Germinal center (tissue), 1 donor: ENCODE measurements around the gene GRIN2C.
"Not testable (repeated sequence)": the region's sequence is repeated elsewhere in the genome, so short reads cannot be mapped to it uniquely, and the experiment has no call there.

ENCODE experiments used
- DNase-seq: peaks from one replicate; pipeline ENCODE4 v3.0.0; 2012; ENCODE audit warnings: mixed read lengths, low spot score

GRIN2C gene

GRCh38 chr17:74879308-74879707 lies 19.6 kb upstream of the GRIN2C start:
- no peak for DNase-seq

- DNase-seq, result no peak
Observed at GRCh38 chr17:74878658-74879057, 19.0 kb upstream of the GRIN2C start.

GRCh38 chr17:74877592-74878548 lies 18.2 kb upstream of the GRIN2C start:
- DNase-seq, result no peak

GRCh38 chr17:74875977-74876593 lies 16.4 kb upstream of the GRIN2C start:
- DNase-seq, result no peak

- DNase-seq, result no peak
Observed at GRCh38 chr17:74875155-74875976, 15.7 kb upstream of the GRIN2C start.

- DNase-seq, result no peak
Observed at GRCh38 chr17:74874615-74875037, 14.9 kb upstream of the GRIN2C start.

GRCh38 chr17:74873874-74874614 lies 14.4 kb upstream of the GRIN2C start:
- no peak for DNase-seq

GRCh38 chr17:74873037-74873873 lies 13.6 kb upstream of the GRIN2C start:
- peak; percentile 100 for DNase-seq

GRCh38 chr17:74872313-74873036 lies 12.8 kb upstream of the GRIN2C start, which contains the start of gene FDXR:
TSS of gene FDXR (minus strand) at chr17:74872994. CDS start at chr17:74872944, 50 bp downstream.
- DNase-seq, result no peak

GRCh38 chr17:74871356-74872076 lies 11.8 kb upstream of the GRIN2C start:
- no peak for DNase-seq

GRCh38 chr17:74870512-74870911 lies 10.8 kb upstream of the GRIN2C start:
- no peak for DNase-seq

GRCh38 chr17:74870028-74870427 lies 10.3 kb upstream of the GRIN2C start:
- not testable (repeated sequence) for DNase-seq

GRCh38 chr17:74868908-74869255 lies 9.2 kb upstream of the GRIN2C start:
- no peak for DNase-seq

GRCh38 chr17:74868251-74868907 lies 8.7 kb upstream of the GRIN2C start:
- DNase-seq, result no peak

- no peak for DNase-seq
Observed at GRCh38 chr17:74866198-74866835, 6.6 kb upstream of the GRIN2C start.

GRCh38 chr17:74865504-74866197 lies 6.0 kb upstream of the GRIN2C start:
- DNase-seq, result no peak

- DNase-seq, result peak; percentile 76
Observed at GRCh38 chr17:74864866-74865395, 5.2 kb upstream of the GRIN2C start.
